MM.1S (cell line): ENCODE measurements around the gene ING5.

Source experiments
- DNase-seq: peaks from one replicate; pipeline ENCODE4 v3.0.0-alpha.2; 2015
- H2AFZ ChIP-seq: fragments of 300-600 bp; sonication (generic); 2 replicates; pipeline ENCODE4 v1.6.0; 2016; ENCODE audit warnings: antibody characterized with exemption, low read length
- H3F3A ChIP-seq: fragments of 300-600 bp; sonication (generic); 2 replicates; pipeline ENCODE4 v1.6.1; 2016; ENCODE audit warnings: mild to moderate bottlenecking, antibody characterized with exemption, low read length, moderate library complexity, mixed read lengths; ENCODE audit not compliant: insufficient read depth
- H3K27ac ChIP-seq: fragments of 300-600 bp; sonication (generic); 2 replicates; pipeline ENCODE4 v1.5.1; 2016; ENCODE audit warnings: mild to moderate bottlenecking, low read length
- H3K27me3 ChIP-seq: fragments of 300-600 bp; sonication (generic); replicated peaks from 2 replicates; pipeline ENCODE4 v1.6.0; 2016; ENCODE audit warnings: low read length; ENCODE audit not compliant: insufficient read depth
- H3K36me3 ChIP-seq: fragments of 300-600 bp; sonication (generic); replicated peaks from 2 replicates; pipeline ENCODE4 v1.6.1; 2016; ENCODE audit warnings: mild to moderate bottlenecking, low read length, mixed read lengths; ENCODE audit not compliant: insufficient read depth
- H3K4me1 ChIP-seq: fragments of 300-600 bp; sonication (generic); 2 replicates; pipeline ENCODE4 v1.6.1; 2016; ENCODE audit warnings: low read length, mixed read lengths
- H3K4me2 ChIP-seq: fragments of 300-600 bp; sonication (generic); 2 replicates; pipeline ENCODE4 v1.6.0; 2016; ENCODE audit warnings: low read depth, low read length
- H3K4me3 ChIP-seq: fragments of 300-600 bp; sonication (generic); 2 replicates; pipeline ENCODE4 v1.5.1; 2016; ENCODE audit warnings: low read length, mixed read lengths
- H3K79me2 ChIP-seq: fragments of 300-600 bp; sonication (generic); 2 replicates; pipeline ENCODE4 v1.6.1; 2016; ENCODE audit warnings: mixed run types, low read length, mixed read lengths
- H3K9ac ChIP-seq: fragments of 300-600 bp; sonication (generic); 2 replicates; pipeline ENCODE4 v1.6.1; 2016; ENCODE audit warnings: low read length, mixed read lengths
- H3K9me2 ChIP-seq: fragments of 300-600 bp; sonication (generic); replicated peaks from 2 replicates; pipeline ENCODE4 v1.6.1; 2016; ENCODE audit warnings: mild to moderate bottlenecking, low read length, mixed read lengths; ENCODE audit not compliant: insufficient read depth
- H3K9me3 ChIP-seq: fragments of 300-600 bp; sonication (generic); replicated peaks from 2 replicates; pipeline ENCODE4 v1.6.1; 2016; ENCODE audit warnings: mild to moderate bottlenecking, low read length, mixed read lengths; ENCODE audit not compliant: insufficient read depth
- H4K20me1 ChIP-seq: fragments of 300-600 bp; sonication (generic); 2 replicates; pipeline ENCODE4 v1.6.1; 2016; ENCODE audit warnings: mild to moderate bottlenecking, low read length, moderate library complexity, mixed read lengths; ENCODE audit not compliant: insufficient read depth
- CTCF ChIP-seq: fragments of 300-600 bp; sonication (generic); IDR thresholded peaks from 2 replicates; pipeline ENCODE4 v1.5.1; 2016; ENCODE audit warnings: antibody characterized with exemption, low read length, mixed read lengths
- EZH2 ChIP-seq: fragments of 300-600 bp; sonication (generic); optimal IDR thresholded peaks from 2 replicates; pipeline ENCODE3; 2017; ENCODE audit warnings: low read depth, mild to moderate bottlenecking, antibody characterized with exemption, low read length, mixed read lengths
- EZH2phosphoT487 ChIP-seq: fragments of 300-600 bp; sonication (generic); IDR thresholded peaks from 2 replicates; pipeline ENCODE4 v1.6.1; 2018; ENCODE audit warnings: antibody characterized with exemption, low read length

The ING5 gene

GRCh38 chr2:241768850-241769249 is 67.0 kb downstream of the ING5 start:
- H4K20me1 ChIP-seq: no peaks in the 10 kb centered on the region
- no peaks in the 10 kb centered on the region; the same call in 1 of the 2 replicates for H3F3A ChIP-seq
- H3K79me2 ChIP-seq: no peaks in the 10 kb centered on the region
- TF ChIP-seq CTCF (no peak), EZH2phosphoT487 (no peak), EZH2 (no peak)
- DNase-seq: no peak
- H3K9me3 ChIP-seq: no peaks in the 10 kb centered on the region
- H3K27me3 ChIP-seq: 0 out of 2 replicates have a peak, but pooled peaks cover 2% of the 10 kb centered on the region
- H3K9ac ChIP-seq: no peak overlapping the region
- H3K36me3 ChIP-seq: no peaks in the 10 kb centered on the region
- H3K4me1 ChIP-seq: peaks cover 5% of the 10 kb centered on the region; the same call in 1 of the 2 replicates
- no peak overlapping the region for H2AFZ ChIP-seq
- no peak overlapping the region for H3K4me2 ChIP-seq
- H3K9me2 ChIP-seq: no peaks in the 10 kb centered on the region
- no peak overlapping the region for H3K27ac ChIP-seq
- H3K4me3 ChIP-seq: no peak overlapping the region

GRCh38 chr2:241769819-241770184 is 68.0 kb downstream of the ING5 start:
- Histone ChIP-seq H3K27me3 (peaks cover 10% of the 10 kb centered on the region; the same call in 1 of the 2 replicates), H3K79me2 (no peaks in the 10 kb centered on the region), H3K4me2 (no peak overlapping the region), H3K9ac (no peak overlapping the region), H3K36me3 (no peaks in the 10 kb centered on the region), H2AFZ (no peak overlapping the region), H3K4me3 (no peak overlapping the region), H3F3A (no peaks in the 10 kb centered on the region; the same call in 1 of the 2 replicates), H3K9me3 (no peaks in the 10 kb centered on the region), H3K9me2 (no peaks in the 10 kb centered on the region), H4K20me1 (no peaks in the 10 kb centered on the region), H3K27ac (no peak overlapping the region), H3K4me1 (peaks cover 5% of the 10 kb centered on the region; the same call in 1 of the 2 replicates)
- TF ChIP-seq EZH2phosphoT487: no peak
- TF ChIP-seq EZH2: no peak
- TF ChIP-seq CTCF: no peak
- DNase-seq: no peak

GRCh38 chr2:241770185-241770935 is 68.5 kb downstream of the ING5 start:
- Histone ChIP-seq H3K4me2 (no peak overlapping the region), H3K4me3 (no peak overlapping the region), H2AFZ (no peak overlapping the region), H3K9me2 (no peaks in the 10 kb centered on the region), H4K20me1 (no peaks in the 10 kb centered on the region), H3K36me3 (no peaks in the 10 kb centered on the region), H3K4me1 (peaks cover 5% of the 10 kb centered on the region; the same call in 1 of the 2 replicates), H3K27me3 (peaks cover 15% of the 10 kb centered on the region), H3K27ac (no peak overlapping the region), H3K79me2 (no peaks in the 10 kb centered on the region), H3K9ac (no peak overlapping the region), H3F3A (no peaks in the 10 kb centered on the region; the same call in 1 of the 2 replicates), H3K9me3 (no peaks in the 10 kb centered on the region)
- TF ChIP-seq EZH2 (no peak), CTCF (no peak), EZH2phosphoT487 (no peak)
- DNase-seq: no peak
